Measurements from ENCODE around the gene ADGRG6. TPM values are rescaled to one million over a fixed set of nuclear protein-coding genes. Genes with fewer than 3 reads are reported as not detected.

The ADGRG6 gene
- total RNA-seq, 1 experiment from 2014 or later: 2.5 TPM

GRCh38 chr6:142411145-142411544 is 109.3 kb downstream of the ADGRG6 start:
- H3K79me1 ChIP-seq (ENCODE audit: insufficient read depth, low read depth, low read length, poor library complexity, severe bottlenecking): no peaks in the 10 kb centered on the region
- H3K4me2 ChIP-seq (ENCODE audit: insufficient read depth, insufficient read length, low read length): no peak overlapping the region
- H3K9me3 ChIP-seq (ENCODE audit: control insufficient read depth, low read depth, low read length): no peaks in the 10 kb centered on the region
- no peak overlapping the region for H2BK5ac ChIP-seq (ENCODE audit: insufficient read length, low read length)
- no peak overlapping the region for H3K9ac ChIP-seq (ENCODE audit: extremely low read depth, insufficient read length, low read length)
- H3K4ac ChIP-seq (ENCODE audit: low read depth, low read length): no peak overlapping the region
- H3K23ac ChIP-seq (ENCODE audit: insufficient read length, low read depth, low read length): no peak overlapping the region
- peaks cover under 1% of the 10 kb centered on the region; the same call in 1 of the 2 replicates for H3K4me1 ChIP-seq (ENCODE audit: insufficient read depth, low read length)
- H3K23me2 ChIP-seq (ENCODE audit: insufficient read length, low read depth, low read length, poor library complexity, severe bottlenecking): no peaks in the 10 kb centered on the region
- DNase-seq: no peak
- no peak overlapping the region for H2BK15ac ChIP-seq (ENCODE audit: low read depth, low read length)
- no peak overlapping the region for H4K8ac ChIP-seq (replicated peaks; ENCODE audit: insufficient read length, low read depth, low read length)
- H2AFZ ChIP-seq (ENCODE audit: low read length): no peak overlapping the region
- no peaks in the 10 kb centered on the region for H3K79me2 ChIP-seq (ENCODE audit: insufficient read depth, low read length)
- no peak overlapping the region for H4K91ac ChIP-seq (ENCODE audit: insufficient read length, low read depth, low read length)
- no peak overlapping the region for H3K27ac ChIP-seq (ENCODE audit: insufficient read length, low read depth, low read length)
- no peak overlapping the region for H3K4me3 Mint-ChIP-seq
- no peak for TF ChIP-seq CTCF (conservative IDR thresholded peaks at IDR 0.05)
- H3K18ac ChIP-seq (ENCODE audit: insufficient read length, low read depth, low read length): no peak overlapping the region
- no peak overlapping the region for H3K27ac Mint-ChIP-seq
- no peak overlapping the region for H3K56ac ChIP-seq (ENCODE audit: insufficient read length, low read depth, low read length)
- H4K20me1 ChIP-seq (ENCODE audit: control insufficient read depth, insufficient read depth, insufficient read length): no peaks in the 10 kb centered on the region
- H2BK120ac ChIP-seq (ENCODE audit: low read depth, low read length, poor library complexity, severe bottlenecking): no peak overlapping the region
- H3K27me3 ChIP-seq (ENCODE audit: insufficient read depth, low read length): no peaks in the 10 kb centered on the region
- no peaks in the 10 kb centered on the region for H3K9me3 Mint-ChIP-seq
- no peaks in the 10 kb centered on the region for H3K36me3 Mint-ChIP-seq (ENCODE audit: insufficient read depth in 1 of 3, low read depth in 3 of 3)
- no peak overlapping the region for H3K14ac ChIP-seq (ENCODE audit: insufficient read depth, low read length)
- H4K5ac ChIP-seq (ENCODE audit: insufficient read length, low read depth, low read length): no peak overlapping the region
- H2AK5ac ChIP-seq (ENCODE audit: insufficient read length, low read length): no peak overlapping the region
- no peak overlapping the region for H2BK12ac ChIP-seq (ENCODE audit: insufficient read length, low read depth, low read length)
- no CpG with 5 or more reads among the region's 2 CpGs for WGBS (ENCODE audit: extremely low coverage, insufficient read length, low lambda C conversion rate)
- H3T11ph ChIP-seq (ENCODE audit: low read length): no peak overlapping the region
- H3K27me3 Mint-ChIP-seq (ENCODE audit: low read depth): no peaks in the 10 kb centered on the region
- H3K4me1 Mint-ChIP-seq: peaks cover 13 to 20% of the 10 kb centered on the region in 2 experiments
- no peak overlapping the region for H2BK20ac ChIP-seq (ENCODE audit: low read depth, low read length, poor library complexity, severe bottlenecking)
